Measurements from ENCODE around the gene DHFR.

The DHFR gene

DNA sequence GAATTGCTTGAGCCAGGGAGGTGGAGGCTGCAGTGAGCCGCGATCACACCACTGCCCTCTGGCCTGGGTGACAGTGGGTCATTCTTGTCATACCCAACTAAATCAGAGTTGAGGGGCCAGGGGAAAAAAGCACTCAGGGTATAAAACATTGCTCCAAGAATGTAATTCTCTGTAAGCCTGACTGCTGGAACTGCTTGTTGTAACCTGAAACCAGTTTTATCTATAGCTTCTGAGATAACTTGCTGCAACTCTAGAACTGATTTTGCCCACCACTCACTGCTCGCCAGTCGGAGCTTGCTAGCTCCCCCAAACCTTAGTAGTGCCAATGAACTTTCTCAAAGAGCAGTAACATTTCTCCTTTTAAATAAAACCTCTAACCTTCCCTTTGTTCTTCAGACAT lies 9.9 kb downstream of the DHFR start:
- no peak for TF ChIP-seq CTCF (IDR thresholded peaks at IDR 0.05; ENCODE audit: control extremely low read depth, extremely low read depth, low read depth, missing control alignments)
- no peak for DNase-seq (ENCODE audit: extremely low spot score)
- ChIA-PET CTCF (no interaction called here), POLR2A (no interaction called here)

DNA sequence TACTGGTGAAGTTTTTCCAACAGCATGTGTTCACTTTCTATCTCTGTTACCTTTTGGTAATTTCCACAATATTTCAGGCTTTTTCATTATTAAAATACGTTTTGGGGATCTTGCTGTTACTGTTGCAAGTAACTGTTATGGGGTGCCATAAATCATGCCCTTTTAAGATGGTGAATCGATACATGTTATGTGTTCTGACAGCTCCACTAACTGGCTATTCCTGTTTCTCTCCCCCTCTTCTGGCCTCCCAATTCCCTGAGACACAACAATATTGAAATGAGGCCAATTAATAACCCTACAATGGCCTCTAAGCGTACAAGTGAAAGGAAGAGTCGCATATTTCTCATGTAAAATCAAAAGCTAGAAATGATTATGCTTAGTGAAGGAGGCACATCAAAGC lies 13.4 kb downstream of the DHFR start:
- CTCF ChIA-PET: no interaction called here
- TF ChIP-seq CTCF (IDR thresholded peaks at IDR 0.05; ENCODE audit: control extremely low read depth, extremely low read depth, low read depth, missing control alignments): no peak
- no peak for DNase-seq (ENCODE audit: extremely low spot score)
- POLR2A ChIA-PET: no interaction called here

DNA sequence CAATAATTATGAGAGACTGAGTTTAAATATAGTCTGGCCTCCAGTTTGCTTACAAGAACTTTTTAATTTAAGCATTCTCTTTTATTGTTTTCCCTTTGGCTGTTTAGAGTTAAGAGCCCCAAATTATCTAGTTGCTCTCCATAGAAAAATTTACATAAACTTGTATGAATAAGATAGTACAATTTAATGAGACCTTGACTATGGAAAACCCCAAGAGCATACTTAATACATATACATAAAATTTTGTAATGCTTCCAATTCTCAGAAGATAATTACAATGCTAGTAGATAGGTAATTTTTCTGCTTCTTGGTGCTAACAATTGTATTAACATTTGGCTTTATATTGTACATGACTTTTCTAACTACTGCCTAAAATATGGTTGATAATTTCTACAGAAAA lies 20.6 kb downstream of the DHFR start:
- ChIA-PET CTCF (no interaction called here), POLR2A (no interaction called here)
- no peak for DNase-seq (ENCODE audit: extremely low spot score)
- TF ChIP-seq CTCF (IDR thresholded peaks at IDR 0.05; ENCODE audit: control extremely low read depth, extremely low read depth, low read depth, missing control alignments): no peak

GRCh38 chr5:80632700-80633099 lies 22.1 kb downstream of the DHFR start:
- ChIA-PET POLR2A (no interaction called here), CTCF (interaction anchor here (1.9 kb wide), 1 partner anchor 40 kb away, joined by 5 read pairs; no protein-coding TSS in a partner anchor)
- DNase-seq (ENCODE audit: extremely low spot score): no peak
- no peak for TF ChIP-seq CTCF (IDR thresholded peaks at IDR 0.05; ENCODE audit: control extremely low read depth, extremely low read depth, low read depth, missing control alignments)

DNA sequence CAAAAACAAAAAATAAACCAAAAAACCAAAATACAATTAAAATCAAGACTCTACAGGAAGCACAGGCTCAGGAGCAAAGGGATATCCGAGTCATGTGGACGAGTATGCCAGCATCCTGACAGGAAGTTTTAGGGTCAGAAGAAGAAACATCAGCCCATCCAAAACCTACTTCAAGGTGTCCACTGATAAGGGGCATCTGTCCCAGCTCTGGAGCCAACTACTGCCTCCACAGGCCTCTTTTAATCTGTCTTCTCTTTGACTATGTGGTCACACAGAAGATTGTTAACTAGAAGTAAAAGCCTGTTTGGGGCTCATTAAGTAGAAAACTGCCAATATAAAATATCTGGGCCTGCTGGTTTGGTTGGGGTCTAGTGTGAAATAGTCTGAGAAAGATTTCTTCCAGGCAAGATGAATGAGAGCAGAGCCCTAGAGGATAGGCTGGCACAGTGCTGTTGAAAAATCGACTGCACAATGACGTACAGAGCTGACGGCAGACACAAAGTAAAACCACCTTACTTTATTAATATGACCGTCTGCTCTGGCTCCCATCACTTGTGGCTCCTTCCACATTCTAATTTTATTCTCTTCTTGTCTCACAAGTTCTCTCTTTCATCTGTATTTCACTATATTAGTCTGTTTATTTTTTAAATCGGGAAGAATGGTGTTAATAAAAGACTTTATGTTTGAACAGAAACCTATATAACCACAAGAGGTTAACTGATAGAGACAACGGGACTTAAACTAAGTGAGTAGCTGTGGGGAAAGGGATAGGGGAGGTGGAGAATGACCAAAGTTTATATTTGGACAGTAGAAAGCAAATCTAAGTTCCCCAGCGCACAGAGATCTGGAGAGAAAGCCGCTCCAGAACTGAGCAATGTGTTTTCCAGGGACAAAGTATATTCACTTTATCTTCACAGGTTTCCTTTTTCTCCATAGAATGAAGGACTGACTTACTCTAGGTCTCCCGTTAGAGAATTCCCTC lies 23.2 kb downstream of the DHFR start:
- TF ChIP-seq CTCF (IDR thresholded peaks at IDR 0.05; ENCODE audit: control extremely low read depth, extremely low read depth, low read depth, missing control alignments): no peak
- CTCF ChIA-PET: interaction anchor here (1.9 kb wide), 1 partner anchor 41 kb away, joined by 5 read pairs; no protein-coding TSS in a partner anchor
- DNase-seq (ENCODE audit: extremely low spot score): no peak
- POLR2A ChIA-PET: no interaction called here

DNA sequence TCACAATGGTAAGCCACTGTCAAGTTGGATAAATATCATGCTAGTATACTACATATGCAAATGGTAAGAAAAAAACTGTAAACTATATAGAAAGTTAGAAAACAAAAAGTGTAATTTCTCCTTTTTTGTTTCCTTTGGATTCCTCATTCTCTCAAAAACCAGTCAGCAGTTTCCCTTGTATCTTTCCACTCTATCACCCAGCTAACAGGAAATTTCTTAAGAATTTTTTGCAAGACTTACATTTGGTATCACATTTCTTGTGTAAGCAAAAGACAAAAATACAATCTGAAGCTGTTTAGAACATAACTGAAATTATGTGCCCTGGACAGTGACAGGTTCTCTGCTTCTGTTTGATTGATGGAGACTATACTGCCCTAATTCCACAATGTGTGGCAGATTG lies 25.5 kb downstream of the DHFR start:
- CTCF ChIA-PET: interaction anchor here (1.5 kb wide), 1 partner anchor 13 kb away, joined by 4 read pairs; no protein-coding TSS in a partner anchor
- TF ChIP-seq CTCF (IDR thresholded peaks at IDR 0.05; ENCODE audit: control extremely low read depth, extremely low read depth, low read depth, missing control alignments): no peak
- POLR2A ChIA-PET: no interaction called here
- no peak for DNase-seq (ENCODE audit: extremely low spot score)

All from GM10248 (cell line).